Osteocyte (in vitro differentiated cells): ENCODE results near the gene SULT4A1. TPM values are rescaled to one million over a fixed set of nuclear protein-coding genes. Genes with fewer than 3 reads are reported as not detected.

ENCODE experiments used
- DNase-seq: peaks from one replicate; pipeline ENCODE4 v3.0.0; 2021; ENCODE audit warnings: mixed read lengths; ENCODE audit not compliant: unreplicated experiment; ENCODE audit errors: extremely low spot score
- H3K27ac Mint-ChIP-seq: one replicate; pipeline ENCODE4 v1.8.0; 2021; ENCODE audit warnings: mild to moderate bottlenecking, mixed read lengths; ENCODE audit not compliant: unreplicated experiment
- H3K27me3 Mint-ChIP-seq: one replicate; pipeline ENCODE4 v1.8.0; 2021; ENCODE audit warnings: mixed read lengths; ENCODE audit not compliant: unreplicated experiment
- H3K36me3 Mint-ChIP-seq: one replicate; pipeline ENCODE4 v1.8.0; 2021; ENCODE audit warnings: mixed read lengths; ENCODE audit not compliant: unreplicated experiment
- H3K4me1 Mint-ChIP-seq: one replicate; pipeline ENCODE4 v1.8.0; 2021; ENCODE audit warnings: mixed read lengths; ENCODE audit not compliant: unreplicated experiment
- H3K4me3 Mint-ChIP-seq: one replicate; pipeline ENCODE4 v1.8.0; 2021; ENCODE audit warnings: mild to moderate bottlenecking, moderate library complexity, mixed read lengths; ENCODE audit not compliant: unreplicated experiment
- H3K9me3 Mint-ChIP-seq: one replicate; pipeline ENCODE4 v1.8.0; 2021; ENCODE audit warnings: mixed read lengths; ENCODE audit not compliant: unreplicated experiment
- CTCF ChIP-seq: fragments of 200-600 bp; sonication (generic); IDR thresholded peaks from 2 replicates; pipeline ENCODE4 v1.5.0; 2021; ENCODE audit warnings: antibody characterized with exemption, mild to moderate bottlenecking, moderate library complexity
- total RNA-seq: library from RNA; stranded (reverse); gene quantifications from 2 replicates; pipeline ENCODE4 v1.2.1, GENCODE V29; 2021

Gene SULT4A1
- total RNA-seq, 1 donor from 2014 or later = not detected

GRCh38 chr22:43880541-43880991 is 18.3 kb upstream of the SULT4A1 start:
- DNase-seq = no peak
- Mint-ChIP-seq H3K9me3 (no peaks in the 10 kb centered on the region), H3K27me3 (peaks cover 19% of the 10 kb centered on the region), H3K27ac (no peak overlapping the region), H3K4me3 (no peak overlapping the region), H3K4me1 (no peaks in the 10 kb centered on the region), H3K36me3 (no peaks in the 10 kb centered on the region)
- TF ChIP-seq CTCF = no peak

- H3K4me3 Mint-ChIP-seq = no peak overlapping the region
- peaks cover 19% of the 10 kb centered on the region for H3K27me3 Mint-ChIP-seq
- no peaks in the 10 kb centered on the region for H3K9me3 Mint-ChIP-seq
- TF ChIP-seq CTCF = no peak
- H3K27ac Mint-ChIP-seq = no peak overlapping the region
- no peaks in the 10 kb centered on the region for H3K4me1 Mint-ChIP-seq
- no peak for DNase-seq
- no peaks in the 10 kb centered on the region for H3K36me3 Mint-ChIP-seq
These were observed 17.7 kb upstream of the SULT4A1 start for GRCh38 chr22:43879901-43880540.

GRCh38 chr22:43878831-43879550 is 16.7 kb upstream of the SULT4A1 start:
- H3K4me1 Mint-ChIP-seq = no peaks in the 10 kb centered on the region
- peaks cover 27% of the 10 kb centered on the region for H3K27me3 Mint-ChIP-seq
- TF ChIP-seq CTCF = no peak
- no peak overlapping the region for H3K4me3 Mint-ChIP-seq
- no peak overlapping the region for H3K27ac Mint-ChIP-seq
- H3K36me3 Mint-ChIP-seq = no peaks in the 10 kb centered on the region
- DNase-seq = no peak
- H3K9me3 Mint-ChIP-seq = no peaks in the 10 kb centered on the region

GRCh38 chr22:43878079-43878795 is 15.9 kb upstream of the SULT4A1 start:
- Mint-ChIP-seq H3K9me3 (no peaks in the 10 kb centered on the region), H3K27ac (no peak overlapping the region)
- no peak for TF ChIP-seq CTCF

More at GRCh38 chr22:43878079-43878795, 15.9 kb upstream of the SULT4A1 start:
- H3K36me3 Mint-ChIP-seq = no peaks in the 10 kb centered on the region
- no peaks in the 10 kb centered on the region for H3K4me1 Mint-ChIP-seq
- H3K27me3 Mint-ChIP-seq = peaks cover 32% of the 10 kb centered on the region
- DNase-seq = no peak
- no peak overlapping the region for H3K4me3 Mint-ChIP-seq
